Heart left ventricle (tissue), 13 donors: ENCODE measurements around the gene KCND1.

Source experiments
- CTCF ChIP-seq, 12 donors: fragments of 200-600 bp; sonication (generic) in 4 of 12; IDR thresholded peaks; one replicate each; pipeline versions ENCODE4 v1.5.0 to v1.8.0; 2018 to 2022; ENCODE audit warnings: antibody characterized with exemption in 12 of 12, mild to moderate bottlenecking in 5 of 12
- POLR2A ChIP-seq, 2 donors: fragments of 450-650 bp; IDR thresholded peaks; one replicate each; pipeline ENCODE4 v1.6.1; 2017; ENCODE audit warnings: antibody characterized with exemption in 2 of 2, mild to moderate bottlenecking in 2 of 2, moderate library complexity in 2 of 2
- donor health status: ischemic (EF 13 %, LVEDD 7.1; RV severe dilation, severe dysfunction).
- donor health status: DM: no; HTN: yes; CAD: no.
- donor health status: DM: no; HTN: no; CAD: no.
- donor health status: ischemic (EF 25% LVEDD 6.9; RV normal size, moderate dysfunction).
- donor health status: ischemic (EF 25% LVEDD 5.7; RV mildly dilated, moderate dysfunction).
- donor health status: ischemic (EF 35%, LVEDD 5.7; RV mildly dilated, moderate dysfunction).
- donor health status: nonischemic (EF 11% LVEDD 7.7; RV severe dilation, severe dysfunction).
- donor health status: DM: yes; HTN: yes; CAD: no.
- donor health status: PGD.
- donor health status: ischemic (EF 29% LVEDD 5.4; RV normal size, mild dysfunction).
- donor health status: nonischemic (EF 23%, LVEDD 6.1; RV moderate dilation, normal function).

- TF ChIP-seq CTCF (IDR thresholded peaks at IDR 0.05) (no peak), POLR2A (IDR thresholded peaks at IDR 0.05) (no peak)
Measured at GRCh38 chrX:48919360-48919841, 52.2 kb downstream of the KCND1 start.
